ENCODE measurements around the gene SLC12A7.

GRCh38 chr5:1134478-1134877, 22.6 kb upstream of the SLC12A7 start:
- TF ChIP-seq CTCF (IDR thresholded peaks at IDR 0.05) (no peak), POLR2A (IDR thresholded peaks at IDR 0.05) (no peak)

Data from thyroid gland (tissue), 4 donors.